ENCODE results near the gene LINGO1.

Gene LINGO1

GRCh38 chr15:77606142-77607034, 26.3 kb downstream of the LINGO1 start:
- WGBS (ENCODE audit: insufficient coverage, insufficient read length): no CpG with 5 or more reads among the region's 16 CpGs
- Histone ChIP-seq H3K4me1 (ENCODE audit: control insufficient read depth, insufficient read depth, low read length) (peaks cover 6% of the 10 kb centered on the region), H3K27ac (ENCODE audit: low read length) (no peak overlapping the region), H3K27me3 (ENCODE audit: control insufficient read depth, insufficient read depth, low read length) (no peaks in the 10 kb centered on the region), H3K4me3 (ENCODE audit: low read length) (no peak overlapping the region), H3K36me3 (ENCODE audit: control insufficient read depth, insufficient read depth, low read length) (no peaks in the 10 kb centered on the region), H3K9me3 (ENCODE audit: control insufficient read depth, insufficient read depth, low read length) (no peaks in the 10 kb centered on the region)
- no peak for DNase-seq (ENCODE audit: low read depth, low spot score)

GRCh38 chr15:77605547-77605946, 27.2 kb downstream of the LINGO1 start:
- peaks cover 6% of the 10 kb centered on the region for H3K4me1 ChIP-seq (ENCODE audit: control insufficient read depth, insufficient read depth, low read length)
- H3K4me3 ChIP-seq (ENCODE audit: low read length): no peak overlapping the region
- DNase-seq (ENCODE audit: low read depth, low spot score): no peak
- no CpG with 5 or more reads among the region's 6 CpGs for WGBS (ENCODE audit: insufficient coverage, insufficient read length)
- H3K9me3 ChIP-seq (ENCODE audit: control insufficient read depth, insufficient read depth, low read length): no peaks in the 10 kb centered on the region
- H3K27ac ChIP-seq (ENCODE audit: low read length): no peak overlapping the region
- no peaks in the 10 kb centered on the region for H3K36me3 ChIP-seq (ENCODE audit: control insufficient read depth, insufficient read depth, low read length)
- H3K27me3 ChIP-seq (ENCODE audit: control insufficient read depth, insufficient read depth, low read length): no peaks in the 10 kb centered on the region

GRCh38 chr15:77604973-77605372, 27.7 kb downstream of the LINGO1 start:
- Histone ChIP-seq H3K36me3 (ENCODE audit: control insufficient read depth, insufficient read depth, low read length) (no peaks in the 10 kb centered on the region), H3K27ac (ENCODE audit: low read length) (no peak overlapping the region), H3K27me3 (ENCODE audit: control insufficient read depth, insufficient read depth, low read length) (no peaks in the 10 kb centered on the region), H3K4me1 (ENCODE audit: control insufficient read depth, insufficient read depth, low read length) (peaks cover 6% of the 10 kb centered on the region), H3K4me3 (ENCODE audit: low read length) (no peak overlapping the region), H3K9me3 (ENCODE audit: control insufficient read depth, insufficient read depth, low read length) (no peaks in the 10 kb centered on the region)
- WGBS (ENCODE audit: insufficient coverage, insufficient read length): no CpG with 5 or more reads among the region's 2 CpGs
- DNase-seq (ENCODE audit: low read depth, low spot score): no peak

- peaks cover 6% of the 10 kb centered on the region for H3K4me1 ChIP-seq (ENCODE audit: control insufficient read depth, insufficient read depth, low read length)
- H3K4me3 ChIP-seq (ENCODE audit: low read length): no peak overlapping the region
- no peak overlapping the region for H3K27ac ChIP-seq (ENCODE audit: low read length)
- no peak for DNase-seq (ENCODE audit: low read depth, low spot score)
- no CpG with 5 or more reads among the region's 14 CpGs for WGBS (ENCODE audit: insufficient coverage, insufficient read length)
- no peaks in the 10 kb centered on the region for H3K9me3 ChIP-seq (ENCODE audit: control insufficient read depth, insufficient read depth, low read length)
- H3K27me3 ChIP-seq (ENCODE audit: control insufficient read depth, insufficient read depth, low read length): no peaks in the 10 kb centered on the region
- no peaks in the 10 kb centered on the region for H3K36me3 ChIP-seq (ENCODE audit: control insufficient read depth, insufficient read depth, low read length)
Measured at GRCh38 chr15:77603611-77604336, 28.9 kb downstream of the LINGO1 start.

GRCh38 chr15:77602800-77603199, 29.9 kb downstream of the LINGO1 start:
- peaks cover 6% of the 10 kb centered on the region for H3K4me1 ChIP-seq (ENCODE audit: control insufficient read depth, insufficient read depth, low read length)

GRCh38 chr15:77599899-77600298, 32.8 kb downstream of the LINGO1 start:
- Histone ChIP-seq H3K27ac (ENCODE audit: low read length) (no peak overlapping the region), H3K4me3 (ENCODE audit: low read length) (no peak overlapping the region), H3K9me3 (ENCODE audit: control insufficient read depth, insufficient read depth, low read length) (no peaks in the 10 kb centered on the region), H3K27me3 (ENCODE audit: control insufficient read depth, insufficient read depth, low read length) (no peaks in the 10 kb centered on the region), H3K4me1 (ENCODE audit: control insufficient read depth, insufficient read depth, low read length) (peaks cover 2% of the 10 kb centered on the region), H3K36me3 (ENCODE audit: control insufficient read depth, insufficient read depth, low read length) (no peaks in the 10 kb centered on the region)
- DNase-seq (ENCODE audit: low read depth, low spot score): no peak
- no CpG with 5 or more reads among the region's 5 CpGs for whole genome bisulfite sequencing (ENCODE audit: insufficient coverage, insufficient read length)

More at GRCh38 chr15:77602800-77603199, 29.9 kb downstream of the LINGO1 start:
- H3K4me3 ChIP-seq (ENCODE audit: low read length): no peak overlapping the region
- no peak for DNase-seq (ENCODE audit: low read depth, low spot score)
- H3K36me3 ChIP-seq (ENCODE audit: control insufficient read depth, insufficient read depth, low read length): no peaks in the 10 kb centered on the region
- no CpG with 5 or more reads among the region's 1 CpG for WGBS (ENCODE audit: insufficient coverage, insufficient read length)
- no peaks in the 10 kb centered on the region for H3K9me3 ChIP-seq (ENCODE audit: control insufficient read depth, insufficient read depth, low read length)
- H3K27ac ChIP-seq (ENCODE audit: low read length): no peak overlapping the region
- no peaks in the 10 kb centered on the region for H3K27me3 ChIP-seq (ENCODE audit: control insufficient read depth, insufficient read depth, low read length)

- Histone ChIP-seq H3K4me3 (ENCODE audit: low read length) (no peak overlapping the region), H3K36me3 (ENCODE audit: control insufficient read depth, insufficient read depth, low read length) (no peaks in the 10 kb centered on the region), H3K9me3 (ENCODE audit: control insufficient read depth, insufficient read depth, low read length) (no peaks in the 10 kb centered on the region), H3K27ac (ENCODE audit: low read length) (no peak overlapping the region), H3K27me3 (ENCODE audit: control insufficient read depth, insufficient read depth, low read length) (no peaks in the 10 kb centered on the region), H3K4me1 (ENCODE audit: control insufficient read depth, insufficient read depth, low read length) (no peaks in the 10 kb centered on the region; the same call in 1 of the 2 replicates)
- WGBS (ENCODE audit: insufficient coverage, insufficient read length): no CpG with 5 or more reads among the region's 14 CpGs
- DNase-seq (ENCODE audit: low read depth, low spot score): no peak
Measured at GRCh38 chr15:77599357-77599756, 33.4 kb downstream of the LINGO1 start.

GRCh38 chr15:77598644-77599043, 34.1 kb downstream of the LINGO1 start:
- Histone ChIP-seq H3K4me3 (ENCODE audit: low read length) (no peak overlapping the region), H3K4me1 (ENCODE audit: control insufficient read depth, insufficient read depth, low read length) (no peaks in the 10 kb centered on the region; the same call in 1 of the 2 replicates), H3K27ac (ENCODE audit: low read length) (no peak overlapping the region), H3K9me3 (ENCODE audit: control insufficient read depth, insufficient read depth, low read length) (no peaks in the 10 kb centered on the region), H3K36me3 (ENCODE audit: control insufficient read depth, insufficient read depth, low read length) (no peaks in the 10 kb centered on the region), H3K27me3 (ENCODE audit: control insufficient read depth, insufficient read depth, low read length) (no peaks in the 10 kb centered on the region)
- DNase-seq (ENCODE audit: low read depth, low spot score): no peak
- no CpG with 5 or more reads among the region's 5 CpGs for WGBS (ENCODE audit: insufficient coverage, insufficient read length)

- Histone ChIP-seq H3K4me1 (ENCODE audit: control insufficient read depth, insufficient read depth, low read length) (no peaks in the 10 kb centered on the region; the same call in 1 of the 2 replicates), H3K27ac (ENCODE audit: low read length) (no peak overlapping the region), H3K9me3 (ENCODE audit: control insufficient read depth, insufficient read depth, low read length) (no peaks in the 10 kb centered on the region), H3K27me3 (ENCODE audit: control insufficient read depth, insufficient read depth, low read length) (no peaks in the 10 kb centered on the region), H3K4me3 (ENCODE audit: low read length) (no peak overlapping the region), H3K36me3 (ENCODE audit: control insufficient read depth, insufficient read depth, low read length) (no peaks in the 10 kb centered on the region)
- WGBS (ENCODE audit: insufficient coverage, insufficient read length): no CpG with 5 or more reads among the region's 9 CpGs
- no peak for DNase-seq (ENCODE audit: low read depth, low spot score)
Measured at GRCh38 chr15:77597804-77598453, 34.8 kb downstream of the LINGO1 start.

All from iPS DF 6.9 (cell line).